HepG2 (cell line): ENCODE measurements around the gene PSMG3. TPM values are rescaled to one million over a fixed set of nuclear protein-coding genes. Genes with fewer than 3 reads are reported as not detected.
A peak's percentile ranks its signal among the peaks of the same experiment; 100 is the strongest.

Experiments used
- CBFB ChIP-seq: sonication (generic); formaldehyde crosslinking; IDR thresholded peaks from 2 replicates; pipeline ENCODE4 v1.4.0; 2020; ENCODE audit warnings: missing genetic modification reagents
- CHD4 ChIP-seq: fragments of 200-600 bp; sonication (generic); IDR thresholded peaks from 2 replicates; pipeline ENCODE4 v1.7.0; 2017; ENCODE audit warnings: mild to moderate bottlenecking, low read length, borderline replicate concordance
- HMGA1 ChIP-seq: sonication (generic); formaldehyde crosslinking; conservative IDR thresholded peaks from 2 replicates; pipeline ENCODE4 v1.4.0; 2020; ENCODE audit warnings: missing genetic modification reagents
- HNRNPLL ChIP-seq: fragments of 200-400 bp; formaldehyde crosslinking; IDR thresholded peaks from 2 replicates; pipeline ENCODE4 v1.6.1; 2017; ENCODE audit warnings: mild to moderate bottlenecking, low read depth, low read length; ENCODE audit not compliant: poor library complexity, severe bottlenecking
- MLLT10 ChIP-seq: sonication (generic); formaldehyde crosslinking; IDR thresholded peaks from 2 replicates; pipeline ENCODE4 v1.4.0; 2020; ENCODE audit warnings: missing genetic modification reagents
- PITX1 ChIP-seq: sonication (generic); formaldehyde crosslinking; IDR thresholded peaks from 2 replicates; pipeline ENCODE4 v1.5.1; 2020; ENCODE audit warnings: mild to moderate bottlenecking, missing genetic modification reagents
- RFX1 ChIP-seq: fragments of 450-650 bp; IDR thresholded peaks from 2 replicates; pipeline ENCODE4 v1.6.1; 2017
- ZNF230 ChIP-seq: sonication (generic); formaldehyde crosslinking; IDR thresholded peaks from 2 replicates; pipeline ENCODE4 v1.4.0; 2020; ENCODE audit warnings: mild to moderate bottlenecking, missing genetic modification reagents
- ZNF7 ChIP-seq: IDR thresholded peaks from 2 replicates; pipeline ENCODE4 v1.6.1; 2016; ENCODE audit warnings: missing biosample characterization, missing genetic modification reagents
- ZNF737 ChIP-seq: sonication (generic); formaldehyde crosslinking; IDR thresholded peaks from 2 replicates; pipeline ENCODE4 v1.5.0; 2020; ENCODE audit warnings: missing genetic modification reagents, mild to moderate bottlenecking, borderline replicate concordance
- ZNF777 ChIP-seq: sonication (generic); formaldehyde crosslinking; IDR thresholded peaks from 2 replicates; pipeline ENCODE4 v1.4.0; 2020; ENCODE audit warnings: missing genetic modification reagents
- ZNF788 ChIP-seq: sonication (generic); formaldehyde crosslinking; IDR thresholded peaks from 2 replicates; pipeline ENCODE4 v1.5.0; 2020; ENCODE audit warnings: mild to moderate bottlenecking, missing genetic modification reagents, borderline replicate concordance
- ZNF879 ChIP-seq: sonication (generic); formaldehyde crosslinking; IDR thresholded peaks from 2 replicates; pipeline ENCODE4 v1.8.1; 2023; ENCODE audit warnings: missing genetic modification reagents
- polyA plus RNA-seq, 8 experiments: library from polyadenylated mRNA; depleted of rRNA in 3 of 8; stranded (reverse) in 7 of 8; unstranded in 1 of 8; fragments of >200 nt; fragmentation: Illumina TruSeq in 4 of 8; extraction: Trizol in 4 of 8; gene quantifications; 2 replicates each; pipeline versions ENCODE4 v1.2.1 to v1.2.3, GENCODE V29; 2011 to 2016; ENCODE audit warnings: low read depth in 4 of 8, missing spikeins in 1 of 8, mixed read lengths in 1 of 8; ENCODE audit not compliant: insufficient read depth in 1 of 8
- total RNA-seq, 5 experiments: library from RNA; depleted of rRNA; stranded (reverse); fragments of >200 nt; fragmentation: Illumina TruSeq; extraction: Trizol; gene quantifications; 2 replicates each; pipeline ENCODE4 v1.2.3, GENCODE V29; 2016; ENCODE audit warnings: low read depth in 1 of 5
- TF ChIP-seq, protein P1 (sequence below): sonication (generic); formaldehyde crosslinking; IDR thresholded peaks from 2 replicates; pipeline ENCODE4 v1.4.0; 2020; ENCODE audit warnings: missing genetic modification reagents
- TF ChIP-seq, protein P2 (sequence below), 2 experiments: sonication (generic) in 1 of 2; formaldehyde crosslinking in 1 of 2; IDR thresholded peaks; 2 replicates each; pipeline versions ENCODE4 v1.4.0 to v1.6.1; 2018 to 2020; ENCODE audit warnings: missing genetic modification reagents in 2 of 2, borderline replicate concordance in 1 of 2, low read depth in 1 of 2, mild to moderate bottlenecking in 1 of 2, missing biosample characterization in 1 of 2
- TF ChIP-seq, protein P3 (sequence below): sonication (generic); formaldehyde crosslinking; IDR thresholded peaks from 2 replicates; pipeline ENCODE4 v1.4.0; 2020; ENCODE audit warnings: missing genetic modification reagents
- TF ChIP-seq, protein P4 (sequence below): sonication (generic); formaldehyde crosslinking; IDR thresholded peaks from 2 replicates; pipeline ENCODE4 v1.4.0; 2020; ENCODE audit warnings: low read depth, missing genetic modification reagents

PSMG3 gene
- total and polyA plus RNA-seq, 2 of the 13 experiments (the other 11 are each of a cell fraction or from before 2014, with no cell fraction given), result 29.6 to 48.4 TPM

DNA sequence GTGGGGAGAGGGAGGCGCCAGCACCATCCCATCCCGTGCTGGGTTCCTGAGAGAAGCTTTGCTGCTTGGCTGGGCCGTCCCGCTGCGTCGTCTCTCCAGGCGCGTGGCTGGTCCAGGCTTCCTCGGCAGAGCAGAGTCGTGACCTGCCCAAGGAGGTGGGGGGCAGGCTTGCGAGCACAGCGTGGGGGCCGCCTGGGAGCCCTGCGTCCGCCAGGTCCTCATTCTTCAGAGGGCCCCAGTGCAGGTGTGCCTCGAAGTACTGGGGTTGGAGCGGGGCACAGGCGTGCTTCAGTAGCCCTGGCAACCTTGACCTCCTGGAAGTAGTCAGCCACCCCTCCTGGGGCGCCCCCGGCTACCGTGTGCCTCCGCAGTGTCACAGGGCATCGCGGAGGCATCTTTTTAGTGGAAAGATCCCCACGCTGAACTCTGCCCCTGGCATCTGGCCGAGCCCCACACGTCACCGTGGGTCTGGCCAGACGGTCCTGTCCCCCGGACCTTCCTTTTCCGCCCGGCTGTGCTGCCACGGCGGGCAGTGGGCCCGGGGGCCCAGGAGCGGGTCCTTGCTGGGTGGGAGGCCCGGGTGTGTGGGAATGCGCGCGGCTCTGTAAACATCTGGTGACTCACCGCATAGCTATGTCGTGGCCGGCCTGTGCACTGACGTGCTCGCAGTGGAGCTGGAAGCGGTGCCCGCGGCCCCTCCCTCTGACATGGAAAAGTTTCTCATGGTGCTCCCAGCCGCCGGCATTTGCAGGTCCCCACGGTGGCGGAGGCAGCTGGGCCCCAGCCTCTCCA, 32.9 kb downstream of the PSMG3 start (continued):
- TF ChIP-seq, protein P1, sequence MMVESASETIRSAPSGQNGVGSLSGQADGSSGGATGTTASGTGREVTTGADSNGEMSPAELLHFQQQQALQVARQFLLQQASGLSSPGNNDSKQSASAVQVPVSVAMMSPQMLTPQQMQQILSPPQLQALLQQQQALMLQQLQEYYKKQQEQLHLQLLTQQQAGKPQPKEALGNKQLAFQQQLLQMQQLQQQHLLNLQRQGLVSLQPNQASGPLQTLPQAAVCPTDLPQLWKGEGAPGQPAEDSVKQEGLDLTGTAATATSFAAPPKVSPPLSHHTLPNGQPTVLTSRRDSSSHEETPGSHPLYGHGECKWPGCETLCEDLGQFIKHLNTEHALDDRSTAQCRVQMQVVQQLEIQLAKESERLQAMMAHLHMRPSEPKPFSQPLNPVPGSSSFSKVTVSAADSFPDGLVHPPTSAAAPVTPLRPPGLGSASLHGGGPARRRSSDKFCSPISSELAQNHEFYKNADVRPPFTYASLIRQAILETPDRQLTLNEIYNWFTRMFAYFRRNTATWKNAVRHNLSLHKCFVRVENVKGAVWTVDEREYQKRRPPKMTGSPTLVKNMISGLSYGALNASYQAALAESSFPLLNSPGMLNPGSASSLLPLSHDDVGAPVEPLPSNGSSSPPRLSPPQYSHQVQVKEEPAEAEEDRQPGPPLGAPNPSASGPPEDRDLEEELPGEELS, result peak; percentile 85
- TF ChIP-seq ZNF777, result peak; percentile 61; the same call in 1 of the 2 replicates
- peak; percentile 72; the same call in 1 of the 2 replicates for TF ChIP-seq RFX1
- TF ChIP-seq, protein P2, sequence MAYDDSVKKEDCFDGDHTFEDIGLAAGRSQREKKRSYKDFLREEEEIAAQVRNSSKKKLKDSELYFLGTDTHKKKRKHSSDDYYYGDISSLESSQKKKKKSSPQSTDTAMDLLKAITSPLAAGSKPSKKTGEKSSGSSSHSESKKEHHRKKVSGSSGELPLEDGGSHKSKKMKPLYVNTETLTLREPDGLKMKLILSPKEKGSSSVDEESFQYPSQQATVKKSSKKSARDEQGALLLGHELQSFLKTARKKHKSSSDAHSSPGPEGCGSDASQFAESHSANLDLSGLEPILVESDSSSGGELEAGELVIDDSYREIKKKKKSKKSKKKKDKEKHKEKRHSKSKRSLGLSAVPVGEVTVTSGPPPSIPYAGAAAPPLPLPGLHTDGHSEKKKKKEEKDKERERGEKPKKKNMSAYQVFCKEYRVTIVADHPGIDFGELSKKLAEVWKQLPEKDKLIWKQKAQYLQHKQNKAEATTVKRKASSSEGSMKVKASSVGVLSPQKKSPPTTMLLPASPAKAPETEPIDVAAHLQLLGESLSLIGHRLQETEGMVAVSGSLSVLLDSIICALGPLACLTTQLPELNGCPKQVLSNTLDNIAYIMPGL (CRISPR knock-in tag; IDR thresholded peaks at IDR 0.05; ENCODE audit: borderline replicate concordance in 1 of 2, low read depth in 1 of 2), result peak in 1 of 2 experiments; percentile 39; a peak in 1 of 4 replicates
- no peak for TF ChIP-seq HMGA1 (CRISPR knock-in tag)
- no peak for TF ChIP-seq CHD4
- no peak; the same call in 1 of the 2 replicates for TF ChIP-seq ZNF230 (CRISPR knock-in tag)
- no peak for TF ChIP-seq MLLT10
- 0 out of 2 replicates have a peak, but pooled peaks have one; percentile 47 for TF ChIP-seq ZNF879 (CRISPR knock-in tag)
- TF ChIP-seq ZNF7 (CRISPR knock-in tag), result no peak
- 0 out of 2 replicates have a peak, but pooled peaks have one; percentile 30 for TF ChIP-seq PITX1 (CRISPR knock-in tag)
- TF ChIP-seq, protein P3, sequence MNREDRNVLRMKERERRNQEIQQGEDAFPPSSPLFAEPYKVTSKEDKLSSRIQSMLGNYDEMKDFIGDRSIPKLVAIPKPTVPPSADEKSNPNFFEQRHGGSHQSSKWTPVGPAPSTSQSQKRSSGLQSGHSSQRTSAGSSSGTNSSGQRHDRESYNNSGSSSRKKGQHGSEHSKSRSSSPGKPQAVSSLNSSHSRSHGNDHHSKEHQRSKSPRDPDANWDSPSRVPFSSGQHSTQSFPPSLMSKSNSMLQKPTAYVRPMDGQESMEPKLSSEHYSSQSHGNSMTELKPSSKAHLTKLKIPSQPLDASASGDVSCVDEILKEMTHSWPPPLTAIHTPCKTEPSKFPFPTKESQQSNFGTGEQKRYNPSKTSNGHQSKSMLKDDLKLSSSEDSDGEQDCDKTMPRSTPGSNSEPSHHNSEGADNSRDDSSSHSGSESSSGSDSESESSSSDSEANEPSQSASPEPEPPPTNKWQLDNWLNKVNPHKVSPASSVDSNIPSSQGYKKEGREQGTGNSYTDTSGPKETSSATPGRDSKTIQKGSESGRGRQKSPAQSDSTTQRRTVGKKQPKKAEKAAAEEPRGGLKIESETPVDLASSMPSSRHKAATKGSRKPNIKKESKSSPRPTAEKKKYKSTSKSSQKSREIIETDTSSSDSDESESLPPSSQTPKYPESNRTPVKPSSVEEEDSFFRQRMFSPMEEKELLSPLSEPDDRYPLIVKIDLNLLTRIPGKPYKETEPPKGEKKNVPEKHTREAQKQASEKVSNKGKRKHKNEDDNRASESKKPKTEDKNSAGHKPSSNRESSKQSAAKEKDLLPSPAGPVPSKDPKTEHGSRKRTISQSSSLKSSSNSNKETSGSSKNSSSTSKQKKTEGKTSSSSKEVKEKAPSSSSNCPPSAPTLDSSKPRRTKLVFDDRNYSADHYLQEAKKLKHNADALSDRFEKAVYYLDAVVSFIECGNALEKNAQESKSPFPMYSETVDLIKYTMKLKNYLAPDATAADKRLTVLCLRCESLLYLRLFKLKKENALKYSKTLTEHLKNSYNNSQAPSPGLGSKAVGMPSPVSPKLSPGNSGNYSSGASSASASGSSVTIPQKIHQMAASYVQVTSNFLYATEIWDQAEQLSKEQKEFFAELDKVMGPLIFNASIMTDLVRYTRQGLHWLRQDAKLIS (CRISPR knock-in tag), result no peak
- TF ChIP-seq, protein P4, sequence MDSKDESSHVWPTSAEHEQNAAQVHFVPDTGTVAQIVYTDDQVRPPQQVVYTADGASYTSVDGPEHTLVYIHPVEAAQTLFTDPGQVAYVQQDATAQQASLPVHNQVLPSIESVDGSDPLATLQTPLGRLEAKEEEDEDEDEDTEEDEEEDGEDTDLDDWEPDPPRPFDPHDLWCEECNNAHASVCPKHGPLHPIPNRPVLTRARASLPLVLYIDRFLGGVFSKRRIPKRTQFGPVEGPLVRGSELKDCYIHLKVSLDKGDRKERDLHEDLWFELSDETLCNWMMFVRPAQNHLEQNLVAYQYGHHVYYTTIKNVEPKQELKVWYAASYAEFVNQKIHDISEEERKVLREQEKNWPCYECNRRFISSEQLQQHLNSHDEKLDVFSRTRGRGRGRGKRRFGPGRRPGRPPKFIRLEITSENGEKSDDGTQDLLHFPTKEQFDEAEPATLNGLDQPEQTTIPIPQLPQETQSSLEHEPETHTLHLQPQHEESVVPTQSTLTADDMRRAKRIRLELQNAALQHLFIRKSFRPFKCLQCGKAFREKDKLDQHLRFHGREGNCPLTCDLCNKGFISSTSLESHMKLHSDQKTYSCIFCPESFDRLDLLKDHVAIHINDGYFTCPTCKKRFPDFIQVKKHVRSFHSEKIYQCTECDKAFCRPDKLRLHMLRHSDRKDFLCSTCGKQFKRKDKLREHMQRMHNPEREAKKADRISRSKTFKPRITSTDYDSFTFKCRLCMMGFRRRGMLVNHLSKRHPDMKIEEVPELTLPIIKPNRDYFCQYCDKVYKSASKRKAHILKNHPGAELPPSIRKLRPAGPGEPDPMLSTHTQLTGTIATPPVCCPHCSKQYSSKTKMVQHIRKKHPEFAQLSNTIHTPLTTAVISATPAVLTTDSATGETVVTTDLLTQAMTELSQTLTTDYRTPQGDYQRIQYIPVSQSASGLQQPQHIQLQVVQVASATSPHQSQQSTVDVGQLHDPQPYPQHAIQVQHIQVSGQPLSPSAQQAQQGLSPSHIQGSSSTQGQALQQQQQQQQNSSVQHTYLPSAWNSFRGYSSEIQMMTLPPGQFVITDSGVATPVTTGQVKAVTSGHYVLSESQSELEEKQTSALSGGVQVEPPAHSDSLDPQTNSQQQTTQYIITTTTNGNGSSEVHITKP (CRISPR knock-in tag), result 0 out of 2 replicates have a peak, but pooled peaks have one; percentile 44
- TF ChIP-seq CBFB (CRISPR knock-in tag), result no peak
- peak; percentile 75 for TF ChIP-seq ZNF788 (CRISPR knock-in tag)
- TF ChIP-seq ZNF737 (CRISPR knock-in tag), result no peak
- peak; percentile 51 for TF ChIP-seq HNRNPLL
